Activated CD8-positive, alpha-beta memory T cell treated with anti-CD3 and anti-CD28 coated beads for 4 hours (primary cell): ENCODE results near the gene NET1.

ENCODE experiments used
- DNase-seq, 2 donors: peaks; one replicate each; pipeline ENCODE4 v3.0.0-alpha.2; 2020; ENCODE audit warnings: low read depth in 2 of 2

The NET1 gene

GRCh38 chr10:5484205-5484604 is 71.8 kb downstream of the NET1 start:
- DNase-seq = no peak

- no peak for DNase-seq
Measured at GRCh38 chr10:5485290-5485689, 72.9 kb downstream of the NET1 start.

- DNase-seq = no peak
Measured at GRCh38 chr10:5485948-5486852, 73.8 kb downstream of the NET1 start.

GRCh38 chr10:5486853-5487235 is 74.5 kb downstream of the NET1 start:
- no peak for DNase-seq

- no peak for DNase-seq
Measured at GRCh38 chr10:5488272-5489161, 76.2 kb downstream of the NET1 start.

- no peak for DNase-seq
Measured at GRCh38 chr10:5490032-5490431, 77.7 kb downstream of the NET1 start.

DNA sequence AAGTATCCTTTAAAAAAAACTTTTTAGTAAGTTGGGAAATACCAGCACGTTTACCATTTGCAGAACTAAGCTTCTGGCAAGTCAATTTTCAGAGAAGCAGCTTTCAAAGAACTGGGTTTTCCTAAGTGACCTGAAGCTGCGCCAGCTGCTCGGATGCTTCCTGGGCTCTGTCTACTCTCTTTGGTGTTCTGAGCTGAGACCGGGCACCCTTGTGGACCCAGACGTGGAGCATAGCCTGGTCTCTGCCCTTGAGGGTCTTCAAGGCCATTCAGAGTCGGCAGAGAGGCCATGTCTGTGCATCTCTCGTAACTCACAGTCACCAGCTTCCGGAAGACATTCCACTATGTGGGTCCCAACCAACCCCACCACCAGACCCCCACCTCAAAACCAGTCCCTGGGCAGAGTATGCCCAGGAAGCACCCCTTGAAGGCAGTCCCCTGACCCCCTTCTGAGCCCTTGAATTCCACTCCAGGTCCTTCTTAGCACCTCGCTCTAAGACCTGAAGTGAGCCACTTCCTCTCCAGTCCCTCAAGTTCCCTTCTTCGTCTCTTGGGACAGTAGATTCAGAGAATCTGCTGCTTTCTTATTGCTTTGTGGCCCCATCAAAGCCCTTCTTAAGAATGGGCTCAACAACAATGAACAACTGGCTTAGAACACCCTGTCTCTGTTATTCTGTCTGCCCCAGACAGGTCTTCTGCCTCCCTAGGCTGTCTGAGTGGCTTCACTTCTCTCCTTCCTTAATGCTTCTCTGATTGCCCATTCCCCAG is 78.5 kb downstream of the NET1 start:
- no peak for DNase-seq

GRCh38 chr10:5491477-5491876 is 79.1 kb downstream of the NET1 start:
- DNase-seq = no peak

DNA sequence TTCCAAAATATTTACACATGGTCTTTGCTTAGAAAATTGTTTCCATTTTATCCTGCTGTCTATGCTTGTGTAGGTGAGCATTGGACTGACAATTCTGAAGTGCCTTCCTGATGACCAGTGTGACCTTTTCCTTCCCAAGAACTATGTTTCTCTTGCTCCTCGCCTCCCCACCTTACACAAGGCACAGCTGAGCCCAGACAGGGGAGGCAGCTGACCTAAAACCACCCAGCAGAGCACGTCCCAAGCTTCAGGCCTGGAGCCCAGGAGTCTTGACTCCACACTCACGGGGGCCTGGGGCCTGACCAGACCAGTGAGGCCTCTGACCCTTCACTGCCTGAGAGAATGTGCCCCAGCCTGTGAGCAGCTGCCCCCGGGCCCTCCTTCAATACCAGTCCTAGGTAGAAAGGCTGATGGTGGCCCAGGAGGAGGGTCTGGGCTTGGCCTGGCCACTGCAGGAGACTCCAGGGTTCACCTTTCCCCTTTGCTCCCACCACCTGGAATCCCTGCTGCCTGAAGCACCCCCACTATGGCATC is 80.0 kb downstream of the NET1 start:
- no peak for DNase-seq

- no peak for DNase-seq
Measured at GRCh38 chr10:5492929-5493576, 80.7 kb downstream of the NET1 start.

GRCh38 chr10:5493691-5494090 is 81.3 kb downstream of the NET1 start:
- no peak for DNase-seq

DNA sequence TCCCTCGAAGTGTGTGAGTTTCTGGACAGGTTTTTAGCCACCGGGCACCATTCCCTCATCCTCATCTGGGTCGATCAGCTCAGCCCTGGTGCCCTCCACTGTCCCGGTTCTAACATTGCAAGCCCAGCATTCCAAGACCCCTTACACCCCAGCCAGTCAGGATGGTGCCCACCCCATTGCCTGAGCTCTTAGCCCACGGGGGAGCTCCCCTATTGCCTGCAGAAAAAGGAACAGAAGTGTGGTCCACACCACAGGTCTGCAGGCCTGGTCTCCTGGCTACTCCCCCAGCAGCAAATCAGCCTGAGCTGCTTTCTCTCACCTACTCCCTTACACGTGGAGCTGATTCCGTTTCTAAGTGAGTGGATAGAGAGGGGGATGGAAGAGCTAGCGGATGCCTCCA is 82.3 kb downstream of the NET1 start:
- DNase-seq = no peak

DNA sequence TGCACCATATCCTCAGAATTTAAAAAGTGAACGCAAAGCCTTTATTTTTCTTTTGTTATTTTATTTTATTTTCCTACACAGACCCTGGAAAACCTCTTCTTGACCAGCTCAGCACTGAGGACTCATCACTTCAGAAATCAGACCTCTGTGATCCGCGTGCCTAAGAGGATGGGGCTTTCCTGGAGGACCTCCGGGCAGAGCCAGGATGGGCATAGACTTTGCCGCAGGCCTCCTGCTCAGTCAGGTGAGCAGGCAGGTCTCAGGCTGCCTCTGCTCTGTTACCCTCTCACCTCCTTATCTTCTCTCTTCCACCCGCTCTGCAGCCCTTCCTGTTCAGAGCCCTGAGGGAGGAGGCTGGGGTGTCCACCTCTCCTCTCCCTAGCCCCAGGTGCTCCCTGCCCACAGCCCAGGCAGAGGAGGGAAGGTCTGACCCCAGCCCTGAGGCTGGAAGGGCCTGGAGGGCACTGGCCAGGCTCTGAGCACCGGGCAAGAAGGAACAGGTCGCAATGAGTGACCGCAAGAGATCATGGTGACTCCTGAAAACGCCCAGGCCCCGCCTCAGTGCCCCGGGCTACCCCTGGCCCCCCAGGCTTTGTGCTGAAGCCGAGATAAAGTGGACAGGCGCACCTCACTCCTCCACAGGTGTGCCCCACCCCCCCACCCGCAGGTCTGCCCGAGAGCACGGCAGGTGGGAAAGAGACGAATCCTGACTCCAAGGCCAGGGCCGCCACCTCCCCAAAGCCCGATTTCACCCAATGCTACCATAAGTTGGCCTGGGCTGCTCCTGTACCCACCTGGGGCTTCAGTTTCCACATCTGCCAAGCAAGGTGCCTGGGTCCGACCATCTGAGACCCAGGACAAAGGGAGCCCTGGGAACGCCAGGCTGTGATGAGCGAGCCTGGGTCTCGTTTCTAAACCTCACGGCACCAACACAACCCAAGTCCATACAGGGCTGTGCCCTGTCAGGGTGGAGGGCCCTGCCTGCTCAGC is 84.2 kb downstream of the NET1 start:
- no peak for DNase-seq

- no peak for DNase-seq
Measured at GRCh38 chr10:5497289-5497688, 84.9 kb downstream of the NET1 start.

DNA sequence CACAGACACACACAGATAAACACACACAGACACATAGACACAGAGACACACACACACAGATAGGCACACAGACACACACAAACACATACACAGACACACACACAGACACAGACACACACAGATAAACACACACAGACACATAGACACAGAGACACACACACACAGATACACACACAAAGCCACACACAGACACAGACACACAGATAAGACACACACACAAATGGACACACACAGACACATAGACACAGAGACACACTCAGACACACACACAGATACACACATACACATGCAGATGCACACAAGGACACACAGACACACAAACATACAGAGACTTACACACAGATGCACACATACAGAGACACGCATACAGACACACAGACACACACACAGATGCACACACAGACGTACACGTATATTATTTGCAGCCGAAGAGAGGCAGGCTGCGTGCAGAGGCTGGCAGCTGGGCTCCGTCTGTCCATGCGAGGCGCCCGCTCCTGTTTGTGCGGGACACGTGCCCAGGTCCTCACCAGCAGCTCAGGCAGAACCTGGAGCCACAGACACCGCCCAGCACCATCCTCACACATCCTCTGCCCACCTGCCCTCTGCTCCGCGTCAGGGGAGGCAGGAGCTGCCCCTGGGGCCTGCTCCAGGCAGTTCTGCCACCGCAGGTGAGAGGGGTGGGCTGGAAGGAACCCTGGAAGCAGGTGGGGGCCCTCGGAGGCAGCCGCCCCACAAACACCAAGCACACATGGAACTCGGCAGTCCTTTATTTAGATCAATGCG is 85.8 kb downstream of the NET1 start:
- DNase-seq = no peak

DNA sequence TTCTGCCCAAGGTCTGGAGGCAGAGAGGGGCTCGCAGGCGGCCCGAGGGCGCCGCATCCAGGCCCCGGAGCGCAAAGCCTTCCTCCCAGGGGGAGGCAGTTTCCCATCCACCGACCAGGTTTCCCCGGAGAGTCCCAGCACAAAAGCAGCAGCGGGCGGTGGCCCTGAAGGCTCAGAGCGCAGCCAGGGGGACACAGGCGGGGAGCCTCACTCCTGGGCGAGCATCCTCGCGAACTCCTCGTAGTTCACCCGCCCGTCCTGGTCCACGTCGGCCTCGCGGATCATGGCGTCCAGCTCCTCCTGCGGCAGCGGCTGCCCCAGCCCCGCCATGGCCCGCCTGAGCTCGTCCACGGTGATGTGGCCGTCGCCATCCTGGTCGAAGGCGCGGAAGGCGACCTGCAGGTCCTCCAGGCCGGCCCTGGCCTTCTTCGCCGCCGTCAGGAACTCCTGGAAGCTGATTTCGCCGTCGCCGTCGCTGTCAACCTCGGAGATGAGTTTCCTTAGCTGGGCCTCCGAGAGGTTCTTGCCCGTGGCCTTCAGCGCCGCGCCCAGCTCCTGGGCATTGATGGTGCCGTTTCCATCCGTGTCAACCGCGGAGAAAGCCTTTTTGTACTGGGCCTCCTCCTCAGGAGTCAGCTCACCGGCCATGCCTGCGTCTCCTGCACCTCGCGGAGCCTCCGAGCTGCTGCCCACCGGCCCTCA is 86.6 kb downstream of the NET1 start:
- DNase-seq = no peak

DNA sequence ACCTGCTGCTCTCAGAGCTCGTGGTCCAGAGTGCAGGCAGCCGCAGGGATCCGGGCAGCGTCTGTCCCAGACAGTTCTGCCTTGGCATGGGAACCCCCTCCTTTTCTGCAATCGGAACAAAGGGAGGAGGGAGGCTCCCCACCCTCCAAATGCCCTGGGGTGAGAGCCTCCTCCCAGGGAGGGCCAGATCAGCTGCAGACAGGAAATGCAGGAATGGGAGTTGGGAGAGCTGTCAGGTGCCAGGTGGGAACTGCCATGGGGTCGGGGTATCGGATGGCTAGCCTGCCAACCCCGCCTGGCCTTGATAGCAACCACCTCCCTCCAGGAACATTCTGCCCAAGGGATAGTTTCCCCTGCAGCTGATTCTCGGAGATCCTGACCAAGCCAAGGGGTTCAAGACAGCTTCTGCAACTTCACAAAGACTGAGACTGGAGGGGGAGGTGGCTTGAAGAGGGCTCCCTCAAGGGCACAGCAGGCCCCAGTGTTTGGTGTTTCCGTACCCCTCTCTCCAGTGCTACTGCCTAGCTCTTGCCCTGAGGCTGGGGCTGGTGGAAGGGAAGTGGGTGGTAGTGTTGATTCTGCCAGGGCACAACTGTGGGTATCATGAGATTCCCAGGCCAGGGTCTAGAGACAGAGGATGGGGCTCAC is 87.3 kb downstream of the NET1 start, which contains the start of gene CALML5:
Gene CALML5 (minus strand): TSS at position 78 of the 648 bp plus-strand sequence. CDS start 132 bp downstream, outside the sequence.
- no peak for DNase-seq

GRCh38 chr10:5500162-5500670 is 87.9 kb downstream of the NET1 start:
- no peak for DNase-seq
